DMS79 treated with DMSO at 0.1 percent for 48 hours (cell line): ENCODE results near the gene CDX1.

ENCODE experiments used
- DNase-seq: peaks from one replicate; lab custom pipeline; 2025; lab: John Stamatoyannopoulos, UW

CDX1 gene

GRCh38 chr5:150184006-150184405 lies 17.4 kb downstream of the CDX1 start:
- no peak for DNase-seq

- no peak for DNase-seq
Measured at GRCh38 chr5:150184990-150185912, 18.7 kb downstream of the CDX1 start.

- DNase-seq, result no peak
Measured at GRCh38 chr5:150186137-150186536, 19.6 kb downstream of the CDX1 start.

GRCh38 chr5:150186897-150187296 lies 20.3 kb downstream of the CDX1 start:
- no peak for DNase-seq

- DNase-seq, result no peak
Measured at GRCh38 chr5:150188146-150188842, 21.7 kb downstream of the CDX1 start.

GRCh38 chr5:150189326-150189725 lies 22.7 kb downstream of the CDX1 start:
- DNase-seq, result no peak

- no peak for DNase-seq
Measured at GRCh38 chr5:150189728-150190502, 23.3 kb downstream of the CDX1 start, which contains the start of gene SLC6A7. TSS of gene SLC6A7 (plus strand) at chr5:150190062. CDS start at chr5:150190328, 266 bp downstream.

GRCh38 chr5:150190503-150190979 lies 24.0 kb downstream of the CDX1 start:
- DNase-seq, result no peak

GRCh38 chr5:150190987-150191386 lies 24.4 kb downstream of the CDX1 start:
- DNase-seq, result no peak

- DNase-seq, result no peak
Measured at GRCh38 chr5:150192462-150192861, 25.9 kb downstream of the CDX1 start.

GRCh38 chr5:150195736-150196485 lies 29.3 kb downstream of the CDX1 start:
- DNase-seq, result no peak

GRCh38 chr5:150196514-150196913 lies 29.9 kb downstream of the CDX1 start:
- DNase-seq, result no peak

GRCh38 chr5:150196986-150197385 lies 30.4 kb downstream of the CDX1 start:
- DNase-seq, result no peak

GRCh38 chr5:150197476-150197875 lies 30.9 kb downstream of the CDX1 start:
- no peak for DNase-seq

- no peak for DNase-seq
Measured at GRCh38 chr5:150202501-150202900, 35.9 kb downstream of the CDX1 start.

- no peak for DNase-seq
Measured at GRCh38 chr5:150203832-150204589, 37.4 kb downstream of the CDX1 start.

GRCh38 chr5:150204590-150204960 lies 38.0 kb downstream of the CDX1 start:
- DNase-seq, result no peak

GRCh38 chr5:150206098-150206778 lies 39.7 kb downstream of the CDX1 start:
- no peak for DNase-seq

- no peak for DNase-seq
Measured at GRCh38 chr5:150206779-150207115, 40.2 kb downstream of the CDX1 start.
